T-helper 17 cell (primary cell): Measurements from ENCODE around the gene PRRC2B. TPM values are rescaled to one million over a fixed set of nuclear protein-coding genes. Genes with fewer than 3 reads are reported as not detected.
"Not testable (repeated sequence)": the region's sequence is repeated elsewhere in the genome, so short reads cannot be mapped to it uniquely, and the experiment has no call there.

ENCODE experiments used
- ATAC-seq: fragments of 150-1000 bp; cut with Tn5 transposase; 2 replicates; pipeline ENCODE4 v1.10.0; 2021; ENCODE audit warnings: mild to moderate bottlenecking, moderate library complexity
- DNase-seq, 3 donors: peaks; one replicate each; pipeline versions ENCODE4 v3.0.0 to v3.0.0-alpha.2; 2020 to 2021
- H3K9me3 ChIP-seq: one replicate; pipeline ENCODE4 v1.7.0; 2013; ENCODE audit warnings: low read length, mild to moderate bottlenecking; ENCODE audit not compliant: control insufficient read depth, poor library complexity, severe bottlenecking
- H3K27ac Mint-ChIP-seq: one replicate; pipeline ENCODE4 v1.8.0; 2022; ENCODE audit warnings: mild to moderate bottlenecking, moderate library complexity, mixed read lengths
- H3K27me3 Mint-ChIP-seq: one replicate; pipeline ENCODE4 v1.8.0; 2022; ENCODE audit warnings: mixed read lengths
- H3K36me3 Mint-ChIP-seq: one replicate; pipeline ENCODE4 v1.8.0; 2022; ENCODE audit warnings: low read depth, mixed read lengths
- H3K4me1 Mint-ChIP-seq: one replicate; pipeline ENCODE4 v1.8.0; 2022; ENCODE audit warnings: mild to moderate bottlenecking, mixed read lengths
- H3K4me3 Mint-ChIP-seq: one replicate; pipeline ENCODE4 v1.8.0; 2022; ENCODE audit warnings: mild to moderate bottlenecking, moderate library complexity, mixed read lengths
- total RNA-seq, 4 donors: library from RNA in 2 of 4; stranded (reverse) in 2 of 4; gene quantifications; one replicate each; pipeline ENCODE4 v1.2.3 and lab custom pipeline; 2022 to 2026

The PRRC2B gene
- total RNA-seq, 2 donors from 2014 or later: 193 to 241 TPM

GRCh38 chr9:131367450-131367849 lies 26.4 kb upstream of the PRRC2B start:
- H3K4me3 Mint-ChIP-seq: no peak overlapping the region
- H3K4me1 Mint-ChIP-seq: peaks cover 4% of the 10 kb centered on the region
- DNase-seq: no peak
- H3K36me3 Mint-ChIP-seq: no peaks in the 10 kb centered on the region
- no peaks in the 10 kb centered on the region for H3K27me3 Mint-ChIP-seq
- H3K9me3 ChIP-seq: no peaks in the 10 kb centered on the region
- H3K27ac Mint-ChIP-seq: no peak overlapping the region
- no peak for ATAC-seq

GRCh38 chr9:131370638-131371037 lies 23.2 kb upstream of the PRRC2B start:
- H3K4me3 Mint-ChIP-seq: no peak overlapping the region
- no peaks in the 10 kb centered on the region for H3K36me3 Mint-ChIP-seq
- H3K4me1 Mint-ChIP-seq: peaks cover 10% of the 10 kb centered on the region
- ATAC-seq (no peak), DNase-seq (no peak)
- H3K9me3 ChIP-seq: no peaks in the 10 kb centered on the region
- no peaks in the 10 kb centered on the region for H3K27me3 Mint-ChIP-seq
- no peak overlapping the region for H3K27ac Mint-ChIP-seq

GRCh38 chr9:131372599-131372973 lies 21.3 kb upstream of the PRRC2B start:
- ATAC-seq, H3K9me3 ChIP-seq, H3K27me3 Mint-ChIP-seq, H3K36me3 Mint-ChIP-seq, DNase-seq: not testable (repeated sequence)
- Mint-ChIP-seq H3K27ac (peak overlapping the region; percentile 89), H3K4me1 (peaks cover 10% of the 10 kb centered on the region), H3K4me3 (peak overlapping the region; percentile 89)

GRCh38 chr9:131374638-131375037 lies 19.2 kb upstream of the PRRC2B start:
- H3K4me3 Mint-ChIP-seq, DNase-seq, H3K27ac Mint-ChIP-seq: not testable (repeated sequence)

GRCh38 chr9:131379056-131379455 lies 14.8 kb upstream of the PRRC2B start:
- Mint-ChIP-seq H3K4me3 (no peak overlapping the region), H3K36me3 (no peaks in the 10 kb centered on the region), H3K4me1 (no peaks in the 10 kb centered on the region), H3K27me3 (no peaks in the 10 kb centered on the region), H3K27ac (no peak overlapping the region)
- ATAC-seq: no peak
- no peaks in the 10 kb centered on the region for H3K9me3 ChIP-seq
- no peak for DNase-seq

More at GRCh38 chr9:131374638-131375037, 19.2 kb upstream of the PRRC2B start:
- not testable (repeated sequence) for H3K9me3 ChIP-seq, H3K27me3 Mint-ChIP-seq, ATAC-seq, H3K36me3 Mint-ChIP-seq
- H3K4me1 Mint-ChIP-seq: peaks cover 10% of the 10 kb centered on the region

- no peak for ATAC-seq
Observed at GRCh38 chr9:131382850-131383729, 10.8 kb upstream of the PRRC2B start.

GRCh38 chr9:131385296-131385695 lies 8.6 kb upstream of the PRRC2B start:
- DNase-seq (no peak), ATAC-seq (no peak)
- no peak overlapping the region for H3K27ac Mint-ChIP-seq
- peaks cover 2% of the 10 kb centered on the region for H3K4me1 Mint-ChIP-seq
- no peaks in the 10 kb centered on the region for H3K36me3 Mint-ChIP-seq
- H3K9me3 ChIP-seq: no peaks in the 10 kb centered on the region
- H3K4me3 Mint-ChIP-seq: no peak overlapping the region
- no peaks in the 10 kb centered on the region for H3K27me3 Mint-ChIP-seq

More at GRCh38 chr9:131382850-131383729, 10.8 kb upstream of the PRRC2B start:
- H3K4me3 Mint-ChIP-seq: no peak overlapping the region
- H3K4me1 Mint-ChIP-seq: peaks cover 2% of the 10 kb centered on the region
- H3K36me3 Mint-ChIP-seq: no peaks in the 10 kb centered on the region
- DNase-seq: no peak
- H3K9me3 ChIP-seq: no peaks in the 10 kb centered on the region
- no peaks in the 10 kb centered on the region for H3K27me3 Mint-ChIP-seq
- no peak overlapping the region for H3K27ac Mint-ChIP-seq

- H3K4me1 Mint-ChIP-seq: peaks cover 2% of the 10 kb centered on the region
- no peaks in the 10 kb centered on the region for H3K9me3 ChIP-seq
- ATAC-seq: no peak
- H3K27me3 Mint-ChIP-seq: no peaks in the 10 kb centered on the region
- no peaks in the 10 kb centered on the region for H3K36me3 Mint-ChIP-seq
- DNase-seq: no peak
- H3K4me3 Mint-ChIP-seq: no peak overlapping the region
- no peak overlapping the region for H3K27ac Mint-ChIP-seq
Observed at GRCh38 chr9:131386281-131386680, 7.6 kb upstream of the PRRC2B start.

- Mint-ChIP-seq H3K4me1 (peaks cover 2% of the 10 kb centered on the region), H3K4me3 (no peak overlapping the region), H3K27me3 (no peaks in the 10 kb centered on the region), H3K27ac (no peak overlapping the region), H3K36me3 (no peaks in the 10 kb centered on the region)
- DNase-seq (no peak), ATAC-seq (no peak)
- no peaks in the 10 kb centered on the region for H3K9me3 ChIP-seq
Observed at GRCh38 chr9:131387394-131387793, 6.5 kb upstream of the PRRC2B start.

GRCh38 chr9:131391020-131391419 lies 2.9 kb upstream of the PRRC2B start:
- peaks cover 16% of the 10 kb centered on the region for H3K4me1 Mint-ChIP-seq
- H3K9me3 ChIP-seq: no peaks in the 10 kb centered on the region
- ATAC-seq (no peak), DNase-seq (no peak)
- H3K27me3 Mint-ChIP-seq: no peaks in the 10 kb centered on the region
- H3K27ac Mint-ChIP-seq: no peak overlapping the region
- H3K4me3 Mint-ChIP-seq: no peak overlapping the region
- no peaks in the 10 kb centered on the region for H3K36me3 Mint-ChIP-seq

GRCh38 chr9:131391504-131391903 lies 2.4 kb upstream of the PRRC2B start:
- Mint-ChIP-seq H3K4me1 (peaks cover 16% of the 10 kb centered on the region), H3K4me3 (no peak overlapping the region), H3K27ac (no peak overlapping the region), H3K36me3 (no peaks in the 10 kb centered on the region), H3K27me3 (no peaks in the 10 kb centered on the region)
- no peaks in the 10 kb centered on the region for H3K9me3 ChIP-seq
- DNase-seq (no peak), ATAC-seq (no peak)

GRCh38 chr9:131394464-131395156 lies 724 bp downstream of the PRRC2B start:
- Mint-ChIP-seq H3K27me3 (no peaks in the 10 kb centered on the region), H3K4me3 (peak overlapping the region; percentile 93), H3K4me1 (peaks cover 40% of the 10 kb centered on the region), H3K36me3 (no peaks in the 10 kb centered on the region), H3K27ac (peak overlapping the region; percentile 95)
- H3K9me3 ChIP-seq: no peaks in the 10 kb centered on the region
- peak; percentile 8 for ATAC-seq
- peak; percentile 35 to 41 (median 38) for DNase-seq

- ATAC-seq (peak; percentile 73), DNase-seq (peak; percentile 52 to 75 (median 53))
- H3K9me3 ChIP-seq: no peaks in the 10 kb centered on the region
- no peaks in the 10 kb centered on the region for H3K27me3 Mint-ChIP-seq
- H3K36me3 Mint-ChIP-seq: no peaks in the 10 kb centered on the region
- peaks cover 47% of the 10 kb centered on the region for H3K4me1 Mint-ChIP-seq
- H3K4me3 Mint-ChIP-seq: peak overlapping the region; percentile 93
- H3K27ac Mint-ChIP-seq: peak overlapping the region; percentile 95
Observed at GRCh38 chr9:131395157-131396098, 1.5 kb downstream of the PRRC2B start.
